IMR-90 (cell line): ENCODE data around the gene RPS13. TPM values are rescaled to one million over a fixed set of nuclear protein-coding genes. Genes with fewer than 3 reads are reported as not detected.
"Not testable (repeated sequence)": the region's sequence is repeated elsewhere in the genome, so short reads cannot be mapped to it uniquely, and the experiment has no call there.

Experiments used
- ATAC-seq: fragments of 200-7000 bp; cut with Tn5 transposase; 2 replicates; pipeline ENCODE4 v1.9.1; 2020; ENCODE audit warnings: low read depth, mild to moderate bottlenecking, moderate library complexity
- BruUV-seq: library from RNA; stranded (reverse); fragments of 400-500 nt; replicated peaks from 2 replicates; lab custom pipeline; 2021; lab: Mats Ljungman, UMichigan
- CTCF ChIA-PET: fragments of 300-600 bp; formaldehyde crosslinking; extraction: SDS; loops from one replicate; lab custom pipeline; 2021; ENCODE audit warnings: antibody characterized with exemption; lab: Yijun Ruan, JAX
- POLR2A ChIA-PET: fragments of 300-600 bp; sonication (Branson Sonifier 250); formaldehyde crosslinking; loops from one replicate; lab custom pipeline; 2022; ENCODE audit warnings: antibody characterized with exemption; ENCODE audit not compliant: unreplicated experiment; lab: Charles Lee
- DNase-seq: peaks from one replicate; pipeline ENCODE4 v3.0.0; 2013
- H2AFZ ChIP-seq: replicated peaks from 2 replicates; pipeline ENCODE3; 2013; ENCODE audit warnings: low read length, mild to moderate bottlenecking; ENCODE audit not compliant: poor library complexity
- H2AK5ac ChIP-seq: 2 replicates; pipeline ENCODE4 v1.6.1; 2013; ENCODE audit warnings: low read depth, low read length, inconsistent platforms
- H2AK9ac ChIP-seq: replicated peaks from 2 replicates; pipeline ENCODE3; 2013; ENCODE audit warnings: mild to moderate bottlenecking, low read depth, low read length, moderate library complexity; ENCODE audit not compliant: poor library complexity
- H2BK120ac ChIP-seq: 2 replicates; pipeline ENCODE4 v1.6.1; 2013; ENCODE audit warnings: low read depth, low read length, inconsistent platforms
- H2BK15ac ChIP-seq: 3 replicates; pipeline ENCODE4 v1.6.1; 2013; ENCODE audit warnings: low read depth, low read length, inconsistent platforms
- H2BK20ac ChIP-seq: 2 replicates; pipeline ENCODE4 v1.6.1; 2013; ENCODE audit warnings: low read depth, mild to moderate bottlenecking, inconsistent platforms, low read length, moderate library complexity
- H2BK5ac ChIP-seq: 2 replicates; pipeline ENCODE4 v1.6.1; 2013; ENCODE audit warnings: mild to moderate bottlenecking, low read depth, low read length, inconsistent platforms; ENCODE audit not compliant: poor library complexity, severe bottlenecking
- H3K14ac ChIP-seq: replicated peaks from 2 replicates; pipeline ENCODE4 v1.6.1; 2013; ENCODE audit warnings: low read depth, low read length, inconsistent platforms
- H3K18ac ChIP-seq: 2 replicates; pipeline ENCODE4 v1.6.1; 2013; ENCODE audit warnings: low read depth, low read length, control low read depth
- H3K23ac ChIP-seq: 2 replicates; pipeline ENCODE4 v1.6.1; 2013; ENCODE audit warnings: low read depth, low read length, inconsistent platforms
- H3K27ac ChIP-seq: 2 replicates; pipeline ENCODE4 v1.5.1; 2013; ENCODE audit warnings: mild to moderate bottlenecking, control low read depth, low read length; ENCODE audit not compliant: insufficient read depth
- H3K27me3 ChIP-seq: 2 replicates; pipeline ENCODE4 v1.6.1; 2013; ENCODE audit warnings: low read length; ENCODE audit not compliant: control insufficient read depth, insufficient read depth
- H3K36me3 ChIP-seq: 2 replicates; pipeline ENCODE4 v1.6.1; 2013; ENCODE audit warnings: low read length, mixed read lengths; ENCODE audit not compliant: control insufficient read depth, insufficient read depth
- H3K4ac ChIP-seq: 2 replicates; pipeline ENCODE4 v1.6.1; 2013; ENCODE audit warnings: low read depth, low read length, inconsistent platforms
- H3K4me1 ChIP-seq: 2 replicates; pipeline ENCODE4 v1.6.1; 2013; ENCODE audit warnings: low read length, mixed read lengths; ENCODE audit not compliant: control insufficient read depth, insufficient read depth
- H3K4me2 ChIP-seq: 2 replicates; pipeline ENCODE4 v1.6.1; 2013; ENCODE audit warnings: low read depth, mild to moderate bottlenecking, control low read depth, low read length, moderate library complexity
- H3K4me3 ChIP-seq: 2 replicates; pipeline ENCODE4 v1.5.1; 2013; ENCODE audit warnings: low read depth, mild to moderate bottlenecking, control low read depth, low read length, moderate library complexity; ENCODE audit not compliant: insufficient read depth
- H3K56ac ChIP-seq: 2 replicates; pipeline ENCODE4 v1.6.1; 2013; ENCODE audit warnings: low read length, inconsistent platforms; ENCODE audit not compliant: insufficient read depth; ENCODE audit errors: extremely low read depth
- H3K79me1 ChIP-seq, 2 experiments: 2 replicates each; pipeline ENCODE4 v1.6.1; 2013; ENCODE audit warnings: low read length in 2 of 2, inconsistent platforms in 1 of 2, low read depth in 1 of 2
- H3K9ac ChIP-seq: 2 replicates; pipeline ENCODE4 v1.6.1; 2013; ENCODE audit warnings: low read depth, low read length, control low read depth
- H3K9me1 ChIP-seq: 2 replicates; pipeline ENCODE4 v1.6.1; 2013; ENCODE audit warnings: low read length, inconsistent platforms; ENCODE audit not compliant: insufficient read depth
- H3K9me3 ChIP-seq: 2 replicates; pipeline ENCODE4 v1.6.1; 2013; ENCODE audit warnings: low read length; ENCODE audit not compliant: control insufficient read depth, insufficient read depth
- H4K20me1 ChIP-seq: 2 replicates; pipeline ENCODE4 v1.6.1; 2013; ENCODE audit warnings: low read length, inconsistent platforms; ENCODE audit not compliant: insufficient read depth
- H4K5ac ChIP-seq: 2 replicates; pipeline ENCODE4 v1.6.1; 2013; ENCODE audit warnings: mild to moderate bottlenecking, low read depth, low read length, control low read depth
- H4K8ac ChIP-seq, 2 experiments: 2 replicates each; pipeline ENCODE4 v1.6.1; 2013; ENCODE audit warnings: low read depth in 2 of 2, low read length in 2 of 2, control low read depth in 1 of 2, inconsistent platforms in 1 of 2
- H4K91ac ChIP-seq: 2 replicates; pipeline ENCODE4 v1.6.1; 2013; ENCODE audit warnings: low read depth, low read length, inconsistent platforms; ENCODE audit not compliant: insufficient read depth
- WGBS, 2 experiments: methylation state at CpG; one replicate each; pipeline versions ENCODE4 v1.1.5 to v1.1.7; 2013; ENCODE audit warnings: missing lambda C conversion rate in 2 of 2; ENCODE audit not compliant: insufficient read length in 1 of 2; ENCODE audit errors: extremely low coverage in 2 of 2; 5-methylcytosine and 5-hydroxymethylcytosine counted together
- dilution Hi-C: fragments of 300-500 bp; cut with HindIII; formaldehyde crosslinking; loops from one replicate; pipeline ENCODE4 v1.14.3; 2018; ENCODE audit warnings: low sequenced_read_pairs; ENCODE audit not compliant: unreplicated experiment
- in situ Hi-C: fragments of 300-500 bp; cut with MboI; formaldehyde crosslinking; loops from 3 replicates; pipeline ENCODE4 v1.14.3; 2019; ENCODE audit warnings: low sequenced_read_pairs, inconsistent platforms, mixed read lengths
- intact Hi-C: fragments of 100-400 bp; cut with micrococcal nuclease; formaldehyde crosslinking; loops from 2 replicates; pipeline ENCODE4 v1.10.0; 2022
- polyA plus RNA-seq, 3 experiments: library from polyadenylated mRNA; depleted of rRNA; stranded (reverse); fragments of >200 nt; gene quantifications; 2 replicates each; pipeline ENCODE4 v1.2.3, GENCODE V29; 2012; ENCODE audit warnings: low replicate concordance in 1 of 3
- total RNA-seq: library from RNA; depleted of rRNA; stranded (reverse); fragments of >200 nt; gene quantifications from 2 replicates; pipeline ENCODE4 v1.2.3, GENCODE V29; 2012

The RPS13 gene
- total and polyA plus RNA-seq, 2 of the 4 experiments (the other 2 are of a cell fraction), result 548 to 701 TPM

DNA sequence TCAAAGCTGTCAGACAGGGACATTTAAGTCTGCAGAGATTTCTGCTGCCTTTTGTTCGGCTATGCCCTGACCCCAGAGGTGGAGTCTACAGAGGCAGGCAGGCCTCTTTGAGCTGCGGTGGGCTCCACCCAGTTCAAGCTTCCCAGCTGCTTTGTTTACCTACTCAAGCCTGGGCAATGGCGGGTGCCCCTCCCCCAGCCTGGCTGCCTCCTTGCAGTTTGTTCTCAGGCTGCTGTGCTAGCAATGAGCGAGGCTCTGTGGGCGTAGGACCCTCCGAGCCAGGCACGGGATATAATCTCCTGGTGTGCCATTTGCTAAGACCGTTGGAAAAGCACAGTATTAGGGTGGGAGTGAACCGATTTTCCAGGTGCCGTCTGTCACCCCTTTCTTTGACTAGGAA lies 43.4 kb downstream of the RPS13 start:
- H3K79me1 ChIP-seq, H4K5ac ChIP-seq, H2BK120ac ChIP-seq, in situ Hi-C loops, H4K20me1 ChIP-seq, H3K56ac ChIP-seq, dilution Hi-C loops, POLR2A ChIA-PET, H3K4me2 ChIP-seq, H3K18ac ChIP-seq, H2BK5ac ChIP-seq, H3K14ac ChIP-seq, H3K23ac ChIP-seq, H3K4ac ChIP-seq, H3K27ac ChIP-seq, H3K9ac ChIP-seq, CTCF ChIA-PET, H3K36me3 ChIP-seq, H2AK5ac ChIP-seq, H2BK20ac ChIP-seq, DNase-seq, H4K8ac ChIP-seq, H2AK9ac ChIP-seq, ATAC-seq, H3K9me3 ChIP-seq, H3K4me1 ChIP-seq, intact Hi-C loops, H3K27me3 ChIP-seq, H3K9me1 ChIP-seq, H4K91ac ChIP-seq, H2AFZ ChIP-seq, H3K4me3 ChIP-seq, H2BK15ac ChIP-seq, BruUV-seq: not testable (repeated sequence)
- WGBS, 2 experiments, result no CpG with 5 or more reads among the region's 10 CpGs
